ENCODE results near the gene FLNB.

FLNB gene

GRCh38 chr3:58153371-58153770 is 145.1 kb downstream of the FLNB start:
- no peak overlapping the region for H3K4me3 ChIP-seq (ENCODE audit: control insufficient read depth, low read depth, low read length)
- no peak for DNase-seq (ENCODE audit: low read depth)
- TF ChIP-seq, protein P1, sequence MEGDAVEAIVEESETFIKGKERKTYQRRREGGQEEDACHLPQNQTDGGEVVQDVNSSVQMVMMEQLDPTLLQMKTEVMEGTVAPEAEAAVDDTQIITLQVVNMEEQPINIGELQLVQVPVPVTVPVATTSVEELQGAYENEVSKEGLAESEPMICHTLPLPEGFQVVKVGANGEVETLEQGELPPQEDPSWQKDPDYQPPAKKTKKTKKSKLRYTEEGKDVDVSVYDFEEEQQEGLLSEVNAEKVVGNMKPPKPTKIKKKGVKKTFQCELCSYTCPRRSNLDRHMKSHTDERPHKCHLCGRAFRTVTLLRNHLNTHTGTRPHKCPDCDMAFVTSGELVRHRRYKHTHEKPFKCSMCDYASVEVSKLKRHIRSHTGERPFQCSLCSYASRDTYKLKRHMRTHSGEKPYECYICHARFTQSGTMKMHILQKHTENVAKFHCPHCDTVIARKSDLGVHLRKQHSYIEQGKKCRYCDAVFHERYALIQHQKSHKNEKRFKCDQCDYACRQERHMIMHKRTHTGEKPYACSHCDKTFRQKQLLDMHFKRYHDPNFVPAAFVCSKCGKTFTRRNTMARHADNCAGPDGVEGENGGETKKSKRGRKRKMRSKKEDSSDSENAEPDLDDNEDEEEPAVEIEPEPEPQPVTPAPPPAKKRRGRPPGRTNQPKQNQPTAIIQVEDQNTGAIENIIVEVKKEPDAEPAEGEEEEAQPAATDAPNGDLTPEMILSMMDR (IDR thresholded peaks at IDR 0.05; ENCODE audit: control insufficient read depth, insufficient read depth, low read depth, low read length, missing control alignments): no peak

GRCh38 chr3:58154626-58155449 is 146.6 kb downstream of the FLNB start:
- H3K4me3 ChIP-seq (ENCODE audit: control insufficient read depth, low read depth, low read length): no peak overlapping the region
- DNase-seq (ENCODE audit: low read depth): no peak
- TF ChIP-seq, protein P1 (IDR thresholded peaks at IDR 0.05; ENCODE audit: control insufficient read depth, insufficient read depth, low read depth, low read length, missing control alignments): no peak

DNA sequence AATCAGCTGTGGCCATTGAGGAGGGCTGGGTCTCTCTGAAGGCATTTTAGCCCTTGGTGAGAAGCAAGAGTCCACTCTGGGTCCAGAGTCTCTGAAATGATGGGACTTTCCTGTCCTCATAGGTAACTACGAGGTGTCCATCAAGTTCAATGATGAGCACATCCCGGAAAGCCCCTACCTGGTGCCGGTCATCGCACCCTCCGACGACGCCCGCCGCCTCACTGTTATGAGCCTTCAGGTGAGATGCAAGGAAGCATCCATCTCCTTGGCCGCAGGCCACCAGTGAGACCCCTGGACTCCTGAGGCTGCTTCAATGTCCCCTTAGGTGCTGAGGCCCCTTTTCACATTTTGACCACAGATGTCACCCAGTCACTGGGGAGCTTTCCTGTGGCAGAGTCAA is 147.6 kb downstream of the FLNB start:
- TF ChIP-seq, protein P1 (IDR thresholded peaks at IDR 0.05; ENCODE audit: control insufficient read depth, insufficient read depth, low read depth, low read length, missing control alignments): no peak
- no peak overlapping the region for H3K4me3 ChIP-seq (ENCODE audit: control insufficient read depth, low read depth, low read length)
- DNase-seq (ENCODE audit: low read depth): no peak

DNA sequence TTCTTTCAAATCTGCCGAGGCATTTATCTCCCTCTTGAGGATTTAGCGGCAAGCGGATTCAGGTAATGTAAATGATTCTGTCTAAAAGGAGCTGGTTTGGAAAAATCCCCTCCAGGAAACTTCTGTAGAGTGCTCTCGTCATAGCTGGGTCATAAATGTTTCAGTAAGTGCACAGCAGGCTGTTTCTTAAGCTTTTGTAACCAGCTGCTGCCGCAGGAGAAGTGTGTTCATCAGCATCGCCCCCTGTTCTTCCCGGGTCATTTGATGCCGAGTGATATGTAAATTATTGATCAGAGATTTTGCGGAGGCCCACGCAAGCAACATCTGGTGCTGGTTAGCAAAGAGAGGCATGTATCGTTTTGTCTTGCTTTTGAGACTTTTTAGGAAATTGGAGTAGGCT is 149.5 kb downstream of the FLNB start:
- DNase-seq (ENCODE audit: low read depth): no peak
- no peak overlapping the region for H3K4me3 ChIP-seq (ENCODE audit: control insufficient read depth, low read depth, low read length)
- TF ChIP-seq, protein P1 (IDR thresholded peaks at IDR 0.05; ENCODE audit: control insufficient read depth, insufficient read depth, low read depth, low read length, missing control alignments): no peak

DNA sequence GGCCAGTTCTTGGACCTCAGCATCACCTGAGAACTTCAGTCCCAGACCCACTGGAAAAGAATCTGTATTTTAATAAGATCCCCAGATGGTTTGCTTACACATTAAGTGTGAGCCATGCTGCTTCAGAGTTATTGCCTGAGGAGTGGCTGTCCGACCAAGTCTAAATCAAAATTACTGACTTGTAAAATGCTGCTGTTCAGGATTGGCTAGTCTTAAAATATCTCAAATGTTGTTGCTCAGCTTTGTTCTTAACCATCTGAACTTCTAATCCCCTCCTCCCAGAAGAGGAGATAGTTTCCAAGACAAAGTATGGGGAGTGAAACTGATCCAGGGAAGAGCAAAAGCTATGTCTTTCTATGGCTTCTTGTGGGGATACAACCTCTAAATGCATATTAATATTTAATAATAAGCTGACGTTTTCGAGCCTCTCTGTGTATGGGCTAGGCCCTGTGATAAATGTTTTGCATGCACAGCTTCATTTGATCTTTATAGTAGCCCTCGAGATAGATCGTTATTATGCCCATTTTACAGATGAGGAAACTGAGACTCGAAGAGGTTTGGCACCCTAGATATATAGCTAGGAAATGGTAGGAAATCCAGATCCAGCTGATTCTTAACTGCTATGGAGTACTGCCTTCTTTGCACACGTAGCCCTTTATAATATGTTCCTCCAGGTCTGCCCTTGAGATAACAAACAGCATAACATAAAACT is 150.4 kb downstream of the FLNB start:
- no peak overlapping the region for H3K4me3 ChIP-seq (ENCODE audit: control insufficient read depth, low read depth, low read length)
- DNase-seq (ENCODE audit: low read depth): no peak
- TF ChIP-seq, protein P1 (IDR thresholded peaks at IDR 0.05; ENCODE audit: control insufficient read depth, insufficient read depth, low read depth, low read length, missing control alignments): no peak

DNA sequence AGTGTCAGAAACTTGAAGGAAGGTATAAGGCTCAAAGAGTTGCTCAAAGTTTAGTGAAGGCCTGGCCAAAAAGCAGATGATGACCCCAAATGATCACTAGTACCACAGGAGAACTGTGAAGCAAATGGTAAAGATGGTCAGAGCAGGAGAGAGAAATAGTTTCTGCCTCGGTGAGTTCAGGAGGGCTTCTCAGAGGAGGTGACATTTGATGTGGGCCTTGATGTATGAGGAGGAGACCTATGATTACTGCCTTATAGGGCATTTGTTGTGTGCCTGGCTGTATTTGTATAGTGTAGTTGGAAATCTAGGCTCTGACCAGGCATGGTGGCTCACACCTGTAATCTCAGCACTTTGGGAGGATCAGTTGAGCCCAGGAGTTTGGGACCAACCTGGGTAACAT is 152.2 kb downstream of the FLNB start:
- TF ChIP-seq, protein P1 (IDR thresholded peaks at IDR 0.05; ENCODE audit: control insufficient read depth, insufficient read depth, low read depth, low read length, missing control alignments): no peak
- no peak overlapping the region for H3K4me3 ChIP-seq (ENCODE audit: control insufficient read depth, low read depth, low read length)
- DNase-seq (ENCODE audit: low read depth): no peak

Measured in AG09309 (cell line).